Central memory CD8-positive, alpha-beta T cell (primary cell): Measurements from ENCODE around the gene MIB1.

ENCODE experiments used
- ATAC-seq: fragments of 150-1000 bp; cut with Tn5 transposase; replicated peaks from 2 replicates; pipeline ENCODE4 v1.10.0; 2022; ENCODE audit warnings: mild to moderate bottlenecking, moderate FRiP score, moderate number of reproducible peaks; ENCODE audit not compliant: poor library complexity, severe bottlenecking; ENCODE audit errors: extremely low read depth
- DNase-seq, 2 donors: peaks; one replicate each; pipeline ENCODE4 v3.0.0; 2021; ENCODE audit warnings: low spot score in 2 of 2
- H3K27ac Mint-ChIP-seq: one replicate; pipeline ENCODE4 v1.8.0; 2022; ENCODE audit warnings: low read depth, mild to moderate bottlenecking, moderate library complexity, mixed read lengths
- H3K27me3 Mint-ChIP-seq: one replicate; pipeline ENCODE4 v1.8.0; 2022; ENCODE audit warnings: mixed read lengths
- H3K36me3 Mint-ChIP-seq: one replicate; pipeline ENCODE4 v1.8.0; 2022; ENCODE audit warnings: mild to moderate bottlenecking, moderate library complexity, mixed read lengths; ENCODE audit not compliant: insufficient read depth
- H3K4me1 Mint-ChIP-seq: one replicate; pipeline ENCODE4 v1.8.0; 2022; ENCODE audit warnings: mixed read lengths
- H3K4me3 Mint-ChIP-seq: one replicate; pipeline ENCODE4 v1.8.0; 2022; ENCODE audit warnings: mild to moderate bottlenecking, moderate library complexity, mixed read lengths
- H3K9me3 Mint-ChIP-seq: one replicate; pipeline ENCODE4 v1.8.0; 2022; ENCODE audit warnings: mixed read lengths

Gene MIB1

DNA sequence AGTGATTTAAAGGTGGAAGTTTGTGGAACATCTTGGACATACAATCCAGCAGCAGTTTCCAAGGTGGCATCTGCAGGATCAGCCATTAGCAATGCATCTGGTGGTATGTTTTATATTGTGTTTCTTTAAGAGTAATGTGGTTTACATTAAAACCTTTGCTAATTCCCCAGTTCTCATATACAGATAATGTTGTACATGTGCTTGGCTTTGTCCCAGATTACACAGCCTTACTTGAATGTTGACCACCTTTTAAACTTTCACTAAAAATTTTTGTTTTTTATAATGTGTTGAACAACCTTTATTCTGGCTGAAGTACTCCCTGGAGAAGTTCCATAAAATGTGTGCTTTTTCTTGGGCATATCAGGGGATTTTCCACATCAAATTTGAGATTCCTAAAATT, 57.5 kb downstream of the MIB1 start:
- H3K36me3 Mint-ChIP-seq, result peaks cover 17% of the 10 kb centered on the region
- H3K4me3 Mint-ChIP-seq, result no peak overlapping the region
- peaks cover 5% of the 10 kb centered on the region for H3K4me1 Mint-ChIP-seq
- H3K27me3 Mint-ChIP-seq, result no peaks in the 10 kb centered on the region
- H3K9me3 Mint-ChIP-seq, result no peaks in the 10 kb centered on the region
- DNase-seq, result no peak
- ATAC-seq, result no peak
- H3K27ac Mint-ChIP-seq, result no peak overlapping the region

DNA sequence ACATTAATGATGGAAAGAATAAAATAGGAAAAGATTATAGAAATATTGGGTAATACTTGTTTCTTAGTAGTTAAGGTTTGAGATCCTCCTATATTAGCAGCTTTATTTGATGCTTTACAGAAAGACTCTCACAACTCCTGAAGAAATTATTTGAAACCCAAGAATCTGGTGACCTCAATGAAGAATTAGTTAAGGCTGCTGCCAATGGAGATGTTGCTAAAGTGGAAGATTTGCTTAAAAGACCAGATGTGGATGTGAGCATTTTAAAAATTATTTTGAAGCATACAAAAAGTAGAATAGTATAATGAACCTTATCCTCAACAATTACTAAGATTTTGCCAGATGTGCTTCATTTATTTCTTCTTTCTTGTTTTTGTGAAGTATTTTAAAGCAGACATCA, 59.1 kb downstream of the MIB1 start:
- H3K36me3 Mint-ChIP-seq, result peaks cover 22% of the 10 kb centered on the region
- no peaks in the 10 kb centered on the region for H3K9me3 Mint-ChIP-seq
- no peak for ATAC-seq
- DNase-seq, result no peak
- H3K4me3 Mint-ChIP-seq, result no peak overlapping the region
- H3K27ac Mint-ChIP-seq, result no peak overlapping the region
- H3K4me1 Mint-ChIP-seq, result peaks cover 5% of the 10 kb centered on the region
- H3K27me3 Mint-ChIP-seq, result no peaks in the 10 kb centered on the region

DNA sequence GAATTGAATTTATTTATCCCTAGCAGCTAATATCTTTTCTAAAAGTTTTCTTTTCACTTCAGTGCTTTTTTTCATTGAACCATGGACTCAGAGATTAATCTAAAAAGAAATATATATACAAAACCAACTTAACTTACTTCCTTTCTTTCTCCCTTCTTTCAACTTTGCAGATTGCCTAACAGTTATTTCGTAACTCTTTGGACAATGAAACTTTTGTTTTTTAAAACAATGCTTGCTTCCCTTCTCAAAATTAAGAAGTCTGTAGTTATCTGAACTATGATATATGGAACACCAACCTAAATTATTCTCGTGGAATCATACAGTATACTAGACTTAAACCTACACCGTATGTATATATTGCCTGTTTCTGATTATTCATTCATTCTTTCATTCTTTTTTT, 62.9 kb downstream of the MIB1 start:
- Mint-ChIP-seq H3K9me3 (no peaks in the 10 kb centered on the region), H3K27ac (no peak overlapping the region), H3K4me3 (no peak overlapping the region), H3K36me3 (peaks cover 20% of the 10 kb centered on the region), H3K4me1 (peaks cover 5% of the 10 kb centered on the region), H3K27me3 (no peaks in the 10 kb centered on the region)
- ATAC-seq (no peak), DNase-seq (no peak)

DNA sequence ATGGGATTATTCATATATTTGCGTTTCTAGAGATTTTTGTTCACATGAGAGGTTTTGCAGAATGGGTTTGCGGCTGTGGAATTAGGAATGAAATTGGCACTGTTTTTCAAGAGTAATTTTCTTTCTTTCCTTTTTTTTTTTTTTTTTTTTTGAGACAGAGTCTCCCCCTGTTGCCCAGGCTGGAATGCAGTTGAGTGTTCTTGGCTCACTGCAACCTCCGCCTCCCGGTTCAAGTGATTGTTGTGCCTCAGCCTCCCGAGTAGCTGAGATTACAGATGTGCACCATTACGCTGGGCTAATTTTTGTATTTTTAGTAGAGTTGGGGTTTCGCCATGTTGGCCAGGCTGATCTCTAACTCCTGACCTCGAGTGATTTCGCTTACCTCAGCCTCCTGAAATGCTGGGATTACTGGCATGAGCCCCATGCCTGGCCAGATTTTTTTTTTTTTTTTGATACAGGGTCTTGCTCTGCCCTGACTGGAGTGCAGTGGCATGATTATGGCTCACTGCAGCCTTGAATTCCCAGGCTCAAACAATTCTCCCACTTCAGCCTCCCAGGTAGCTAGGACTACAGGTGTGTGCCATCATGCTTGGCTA, 65.3 kb downstream of the MIB1 start:
- H3K4me3 Mint-ChIP-seq, result no peak overlapping the region
- H3K4me1 Mint-ChIP-seq, result peaks cover 5% of the 10 kb centered on the region

DNA sequence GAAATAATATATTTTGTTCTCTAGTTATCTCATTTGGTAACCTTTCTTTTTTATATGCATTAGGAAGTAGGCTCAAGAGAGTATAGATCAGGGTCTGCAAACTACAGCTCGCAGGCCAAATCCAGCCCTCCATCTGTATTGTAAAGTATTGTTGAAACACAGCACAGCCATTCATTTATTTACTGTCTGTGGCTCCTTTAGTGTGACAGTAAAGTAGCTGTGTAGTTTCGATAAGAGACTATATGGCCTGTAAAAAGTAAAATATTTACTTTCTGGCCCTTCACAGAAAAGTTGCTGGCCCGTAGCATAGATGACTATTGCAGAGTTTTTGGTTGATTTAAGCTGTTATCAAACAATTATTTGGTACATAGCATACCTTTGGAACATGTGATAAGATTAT, 67.6 kb downstream of the MIB1 start:
- ATAC-seq (no peak), DNase-seq (no peak)
- Mint-ChIP-seq H3K4me3 (no peak overlapping the region), H3K4me1 (no peaks in the 10 kb centered on the region), H3K9me3 (no peaks in the 10 kb centered on the region), H3K27ac (no peak overlapping the region), H3K36me3 (peaks cover 17% of the 10 kb centered on the region), H3K27me3 (no peaks in the 10 kb centered on the region)

More for the DNA sequence above, 65.3 kb downstream of the MIB1 start:
- DNase-seq (no peak), ATAC-seq (no peak)
- H3K36me3 Mint-ChIP-seq, result peaks cover 20% of the 10 kb centered on the region
- H3K9me3 Mint-ChIP-seq, result no peaks in the 10 kb centered on the region
- H3K27ac Mint-ChIP-seq, result no peak overlapping the region
- no peaks in the 10 kb centered on the region for H3K27me3 Mint-ChIP-seq

DNA sequence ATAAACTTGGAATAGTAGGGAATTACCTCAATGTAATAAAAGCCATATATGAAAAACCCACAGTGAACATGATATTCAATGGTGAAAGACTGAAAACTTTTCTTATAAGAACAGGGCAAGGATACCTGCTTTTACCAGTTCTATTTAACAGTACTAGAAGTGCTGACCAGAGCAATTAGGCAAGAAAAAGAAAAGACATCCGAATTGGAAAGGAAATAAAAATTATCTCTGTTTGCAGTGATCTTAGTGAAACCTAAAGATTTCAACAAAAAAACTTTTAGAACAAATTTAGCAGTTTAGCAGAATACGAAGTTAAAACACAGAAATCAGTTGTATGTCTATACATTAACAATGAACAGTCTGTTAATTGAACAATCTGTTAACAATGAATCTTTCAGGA, 69.1 kb downstream of the MIB1 start:
- DNase-seq (no peak), ATAC-seq (no peak)
- Mint-ChIP-seq H3K9me3 (no peaks in the 10 kb centered on the region), H3K36me3 (peaks cover 13% of the 10 kb centered on the region), H3K4me3 (no peak overlapping the region), H3K27ac (no peak overlapping the region), H3K4me1 (no peaks in the 10 kb centered on the region), H3K27me3 (no peaks in the 10 kb centered on the region)

DNA sequence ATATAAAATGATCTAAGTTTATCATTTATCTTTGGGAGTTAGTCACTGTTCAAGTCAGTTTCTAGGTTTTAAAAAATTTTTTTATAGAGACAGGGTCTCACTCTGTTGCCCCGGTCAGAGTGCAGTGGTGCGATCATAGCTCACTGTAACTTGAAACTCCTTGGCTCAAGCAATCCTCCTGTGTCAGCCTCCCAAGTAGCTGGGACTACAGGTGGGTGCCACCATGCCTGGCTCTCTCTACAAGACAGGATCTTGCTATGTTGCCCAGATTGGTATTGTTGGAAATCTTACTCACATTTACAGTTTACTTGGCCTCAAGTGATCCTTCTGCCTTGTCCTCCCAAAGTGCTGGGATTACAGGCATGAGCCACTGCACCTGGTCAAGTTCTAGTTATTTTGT, 74.5 kb downstream of the MIB1 start:
- no peaks in the 10 kb centered on the region for H3K9me3 Mint-ChIP-seq
- H3K27ac Mint-ChIP-seq, result no peak overlapping the region
- H3K36me3 Mint-ChIP-seq, result peaks cover 21% of the 10 kb centered on the region
- DNase-seq (no peak), ATAC-seq (no peak)
- H3K4me3 Mint-ChIP-seq, result no peak overlapping the region
- H3K4me1 Mint-ChIP-seq, result no peaks in the 10 kb centered on the region
- H3K27me3 Mint-ChIP-seq, result no peaks in the 10 kb centered on the region

DNA sequence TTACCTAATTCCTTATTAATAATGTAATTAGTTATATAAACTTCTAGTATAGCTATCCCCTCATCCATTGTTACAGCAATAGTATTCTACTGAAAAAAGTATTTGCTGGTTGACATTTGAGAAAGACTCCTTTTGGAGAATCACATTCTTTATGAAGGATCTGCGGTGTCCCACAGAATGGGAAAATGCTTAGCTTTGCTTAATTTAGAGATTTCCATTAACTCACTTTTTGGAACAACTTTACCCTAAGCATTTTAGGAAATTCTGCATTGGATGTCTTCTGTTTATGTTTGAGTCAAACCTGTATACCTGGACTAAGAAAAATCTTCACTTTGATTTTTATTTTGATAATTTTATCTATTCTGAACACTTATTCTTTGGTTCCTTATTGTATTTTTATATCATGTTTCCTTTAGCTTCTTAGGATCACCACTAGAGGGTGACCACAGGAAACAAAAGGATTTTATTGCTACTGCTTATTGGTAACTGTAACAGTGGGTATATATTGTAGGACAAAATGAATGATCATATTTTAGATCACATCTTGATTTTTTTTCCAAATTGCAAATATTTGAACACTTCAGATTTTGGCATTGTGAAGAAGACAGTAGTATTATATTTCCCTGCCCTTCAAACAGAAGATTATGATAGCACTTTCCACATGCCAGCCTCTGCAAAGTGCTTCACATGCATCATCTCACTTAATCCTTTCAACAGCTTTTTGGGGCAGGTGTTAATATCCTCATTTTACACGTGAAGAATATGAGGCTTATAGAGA, 79.6 kb downstream of the MIB1 start:
- Mint-ChIP-seq H3K27ac (no peak overlapping the region), H3K4me1 (no peaks in the 10 kb centered on the region), H3K9me3 (no peaks in the 10 kb centered on the region), H3K36me3 (peaks cover 18% of the 10 kb centered on the region), H3K27me3 (no peaks in the 10 kb centered on the region), H3K4me3 (no peak overlapping the region)
- ATAC-seq (no peak), DNase-seq (no peak)

DNA sequence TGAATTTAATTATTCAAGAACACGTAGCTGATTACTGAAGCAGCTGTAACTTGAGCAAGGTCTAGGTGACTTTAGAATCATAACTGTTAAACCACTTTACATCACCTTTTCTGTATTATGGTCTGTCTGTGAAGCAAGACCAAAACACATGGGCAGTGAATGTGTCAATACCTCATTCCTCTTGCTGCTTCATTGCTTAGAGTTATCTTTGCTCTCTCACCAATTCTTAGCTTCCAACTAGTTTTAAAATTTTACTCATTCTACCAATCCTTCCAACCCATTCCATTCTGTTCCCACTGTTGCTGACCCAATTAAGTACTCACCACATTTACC, 80.2 kb downstream of the MIB1 start:
- no peak for DNase-seq
- Mint-ChIP-seq H3K4me1 (no peaks in the 10 kb centered on the region), H3K27me3 (no peaks in the 10 kb centered on the region), H3K4me3 (no peak overlapping the region), H3K27ac (no peak overlapping the region), H3K36me3 (peaks cover 16% of the 10 kb centered on the region), H3K9me3 (no peaks in the 10 kb centered on the region)
- no peak for ATAC-seq

DNA sequence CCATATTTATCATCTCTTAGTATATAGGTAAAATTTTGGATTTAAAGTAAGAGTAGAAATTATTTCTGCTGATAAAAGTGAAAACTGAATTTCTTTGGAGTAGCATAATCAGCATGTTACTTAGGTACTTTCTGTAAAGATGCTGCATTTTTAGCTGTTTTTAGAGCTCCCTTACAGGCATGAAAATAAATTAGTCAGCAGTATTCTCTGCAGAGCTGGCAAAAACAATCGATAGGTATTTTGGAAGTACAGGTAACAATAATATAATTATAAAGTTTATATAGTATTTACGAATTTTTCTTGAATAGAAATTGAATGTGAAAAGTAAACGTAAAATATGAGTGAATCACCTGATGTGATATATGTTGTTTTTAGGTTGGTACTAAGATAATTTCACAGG, 83.3 kb downstream of the MIB1 start:
- no peak for ATAC-seq
- no peaks in the 10 kb centered on the region for H3K4me1 Mint-ChIP-seq
- H3K27ac Mint-ChIP-seq, result no peak overlapping the region
- H3K27me3 Mint-ChIP-seq, result no peaks in the 10 kb centered on the region
- no peak overlapping the region for H3K4me3 Mint-ChIP-seq
- H3K9me3 Mint-ChIP-seq, result no peaks in the 10 kb centered on the region
- peaks cover 5% of the 10 kb centered on the region for H3K36me3 Mint-ChIP-seq
- no peak for DNase-seq

DNA sequence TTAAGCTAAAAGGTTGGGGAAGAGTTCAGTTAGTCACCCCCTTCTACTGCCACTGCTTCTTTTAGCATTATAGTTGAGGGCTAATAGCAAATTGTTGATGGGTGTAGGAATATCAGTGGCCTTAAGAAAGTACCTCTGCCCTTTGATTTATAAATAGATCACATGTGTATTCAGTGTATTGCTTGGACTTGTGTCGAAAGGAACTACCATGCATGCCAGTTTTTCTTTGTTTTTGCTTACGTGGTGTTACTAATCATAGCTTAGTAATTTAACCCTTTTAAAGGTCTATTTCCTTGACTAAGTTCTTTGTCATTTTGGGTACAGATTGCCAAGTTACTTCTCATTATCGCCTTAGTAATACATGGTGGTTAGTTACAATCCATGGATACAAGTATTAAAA, 85.6 kb downstream of the MIB1 start:
- ATAC-seq (no peak), DNase-seq (no peak)
- Mint-ChIP-seq H3K27ac (no peak overlapping the region), H3K36me3 (peaks cover 2% of the 10 kb centered on the region), H3K4me3 (no peak overlapping the region), H3K4me1 (no peaks in the 10 kb centered on the region), H3K27me3 (no peaks in the 10 kb centered on the region), H3K9me3 (no peaks in the 10 kb centered on the region)

DNA sequence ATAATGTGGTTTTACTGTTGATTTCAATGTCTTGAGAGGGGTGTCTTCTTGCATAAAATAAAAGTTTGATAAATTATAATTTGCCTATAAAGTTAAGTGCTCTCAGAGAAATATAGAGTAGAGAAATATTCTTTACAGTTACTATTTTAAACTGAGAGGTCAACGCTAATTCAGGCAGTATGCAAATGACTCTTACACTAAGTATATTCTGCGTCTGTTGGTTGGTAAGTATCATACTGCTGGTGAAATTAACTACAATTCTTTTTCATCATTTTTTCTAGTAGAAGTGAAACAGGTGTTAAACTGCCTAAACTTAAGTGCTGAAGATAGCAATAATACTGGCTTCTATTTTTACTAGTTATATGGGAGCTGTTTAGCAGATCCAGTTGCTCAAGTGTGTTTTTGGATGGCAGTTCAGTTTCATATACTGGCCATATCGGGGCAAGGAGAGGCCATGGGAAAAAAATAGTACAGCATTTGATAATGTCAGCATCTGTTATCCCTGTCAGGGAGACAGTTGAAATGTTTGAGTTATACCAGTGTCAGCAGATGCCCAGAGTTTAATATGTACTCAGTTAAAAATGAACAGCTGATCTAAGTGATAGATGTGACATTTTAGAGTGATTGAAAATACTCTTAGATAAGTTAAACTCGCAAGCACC, 86.2 kb downstream of the MIB1 start:
- Mint-ChIP-seq H3K36me3 (no peaks in the 10 kb centered on the region), H3K4me1 (no peaks in the 10 kb centered on the region), H3K27ac (no peak overlapping the region), H3K4me3 (no peak overlapping the region), H3K9me3 (no peaks in the 10 kb centered on the region), H3K27me3 (no peaks in the 10 kb centered on the region)
- ATAC-seq (no peak), DNase-seq (no peak)

DNA sequence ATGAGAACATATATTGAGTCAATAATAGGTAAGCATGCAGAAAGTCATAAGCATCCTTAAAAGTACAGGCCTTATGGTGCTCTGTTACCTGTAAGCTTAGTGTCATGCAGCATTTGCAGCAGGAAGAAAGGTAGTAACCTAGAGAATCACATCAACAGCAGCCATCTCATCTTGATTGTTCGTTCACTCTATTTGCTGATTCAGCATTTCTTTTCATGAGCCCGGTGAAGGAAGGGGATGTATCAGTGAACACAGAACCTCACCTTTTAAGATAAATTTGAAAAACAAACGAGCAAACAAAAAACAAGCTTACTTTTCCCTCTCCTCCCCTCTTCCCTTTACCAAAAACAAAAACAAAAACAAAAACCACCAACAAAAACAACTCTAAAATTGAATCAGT, 89.9 kb downstream of the MIB1 start:
- Mint-ChIP-seq H3K36me3 (peaks cover 2% of the 10 kb centered on the region), H3K9me3 (no peaks in the 10 kb centered on the region), H3K27me3 (no peaks in the 10 kb centered on the region), H3K27ac (no peak overlapping the region), H3K4me1 (no peaks in the 10 kb centered on the region), H3K4me3 (no peak overlapping the region)
- ATAC-seq (no peak), DNase-seq (no peak)
